Stimulated activated CD8-positive, alpha-beta memory T cell treated with anti-CD3 and anti-CD28 coated beads, Interleukin-15, amount 100 ng/mL, for 1 hour (primary cell): Measurements from ENCODE around the gene DMXL2.
"Not testable (repeated sequence)": the region's sequence is repeated elsewhere in the genome, so short reads cannot be mapped to it uniquely, and the experiment has no call there.

Source experiments
- DNase-seq: peaks from one replicate; pipeline ENCODE4 v3.0.0-alpha.2; 2020; ENCODE audit warnings: low read depth

DMXL2 gene

GRCh38 chr15:51624022-51624421 lies 1.5 kb upstream of the DMXL2 start:
- no peak for DNase-seq

GRCh38 chr15:51623386-51623938 lies 891 bp upstream of the DMXL2 start:
- DNase-seq, result no peak

- DNase-seq, result peak; percentile 3
Measured at GRCh38 chr15:51621936-51622603, 501 bp downstream of the DMXL2 start.

GRCh38 chr15:51621155-51621765 lies 1.3 kb downstream of the DMXL2 start:
- DNase-seq, result no peak

- DNase-seq, result no peak
Measured at GRCh38 chr15:51620641-51621040, 1.9 kb downstream of the DMXL2 start.

- DNase-seq, result no peak
Measured at GRCh38 chr15:51620122-51620521, 2.4 kb downstream of the DMXL2 start.

GRCh38 chr15:51619331-51620035 lies 3.1 kb downstream of the DMXL2 start:
- no peak for DNase-seq

GRCh38 chr15:51617886-51618285 lies 4.7 kb downstream of the DMXL2 start:
- DNase-seq, result no peak

- DNase-seq, result no peak
Measured at GRCh38 chr15:51613951-51614350, 8.6 kb downstream of the DMXL2 start.

- DNase-seq, result not testable (repeated sequence)
Measured at GRCh38 chr15:51612669-51613068, 9.9 kb downstream of the DMXL2 start.

GRCh38 chr15:51603462-51603948 lies 19.1 kb downstream of the DMXL2 start:
- not testable (repeated sequence) for DNase-seq

GRCh38 chr15:51603002-51603401 lies 19.6 kb downstream of the DMXL2 start:
- DNase-seq, result no peak

- no peak for DNase-seq
Measured at GRCh38 chr15:51602484-51602883, 20.1 kb downstream of the DMXL2 start.

- DNase-seq, result no peak
Measured at GRCh38 chr15:51601801-51602200, 20.8 kb downstream of the DMXL2 start.

GRCh38 chr15:51600114-51600513 lies 22.5 kb downstream of the DMXL2 start:
- no peak for DNase-seq

- no peak for DNase-seq
Measured at GRCh38 chr15:51589881-51590568, 32.5 kb downstream of the DMXL2 start.

GRCh38 chr15:51588966-51589365 lies 33.6 kb downstream of the DMXL2 start:
- no peak for DNase-seq

- no peak for DNase-seq
Measured at GRCh38 chr15:51585986-51586385, 36.6 kb downstream of the DMXL2 start.

- DNase-seq, result no peak
Measured at GRCh38 chr15:51580982-51581381, 41.6 kb downstream of the DMXL2 start.

- DNase-seq, result no peak
Measured at GRCh38 chr15:51580385-51580784, 42.2 kb downstream of the DMXL2 start.

GRCh38 chr15:51579012-51579411 lies 43.6 kb downstream of the DMXL2 start:
- no peak for DNase-seq

GRCh38 chr15:51577636-51578304 lies 44.8 kb downstream of the DMXL2 start:
- DNase-seq, result no peak
